Fibroblast of skin of abdomen (primary cell): Measurements from ENCODE around the gene CLPTM1.
"Not testable (repeated sequence)": the region's sequence is repeated elsewhere in the genome, so short reads cannot be mapped to it uniquely, and the experiment has no call there.

ENCODE experiments used
- DNase-seq: peaks from one replicate; pipeline ENCODE4 v3.0.0-alpha.2; 2013

The CLPTM1 gene

GRCh38 chr19:44984005-44984404 is 28.8 kb downstream of the CLPTM1 start:
- DNase-seq = no peak

- no peak for DNase-seq
These were observed 30.3 kb downstream of the CLPTM1 start for GRCh38 chr19:44985445-44985844.

- no peak for DNase-seq
These were observed 31.2 kb downstream of the CLPTM1 start for GRCh38 chr19:44986389-44986788.

- no peak for DNase-seq
These were observed 32.0 kb downstream of the CLPTM1 start for GRCh38 chr19:44987148-44987675.

GRCh38 chr19:44988273-44988672 is 33.1 kb downstream of the CLPTM1 start:
- DNase-seq = no peak

- DNase-seq = peak; percentile 55
These were observed 33.8 kb downstream of the CLPTM1 start for GRCh38 chr19:44988896-44989556.

GRCh38 chr19:44990459-44990858 is 35.3 kb downstream of the CLPTM1 start:
- DNase-seq = no peak

GRCh38 chr19:44990966-44991365 is 35.8 kb downstream of the CLPTM1 start:
- DNase-seq = no peak

GRCh38 chr19:44992336-44993163 is 37.4 kb downstream of the CLPTM1 start:
- no peak for DNase-seq

GRCh38 chr19:44993526-44993925 is 38.3 kb downstream of the CLPTM1 start:
- no peak for DNase-seq

- no peak for DNase-seq
These were observed 38.9 kb downstream of the CLPTM1 start for GRCh38 chr19:44993926-44994537.

- no peak for DNase-seq
These were observed 42.8 kb downstream of the CLPTM1 start for GRCh38 chr19:44998025-44998424.

- DNase-seq = not testable (repeated sequence)
These were observed 44.1 kb downstream of the CLPTM1 start for GRCh38 chr19:44999131-44999925.

- DNase-seq = not testable (repeated sequence)
These were observed 45.5 kb downstream of the CLPTM1 start for GRCh38 chr19:45000665-45001064.

GRCh38 chr19:45001087-45001739 is 46.0 kb downstream of the CLPTM1 start, which contains the start of gene RELB:
Gene RELB, plus strand, starts transcription at chr19:45001464. Its CDS starts 116 bp downstream, at chr19:45001580.
- peak; percentile 91 for DNase-seq

- no peak for DNase-seq
These were observed 48.3 kb downstream of the CLPTM1 start for GRCh38 chr19:45003485-45003884.

GRCh38 chr19:45005787-45006186 is 50.6 kb downstream of the CLPTM1 start:
- DNase-seq = no peak

- no peak for DNase-seq
These were observed 53.4 kb downstream of the CLPTM1 start for GRCh38 chr19:45008552-45008951.

- no peak for DNase-seq
These were observed 54.6 kb downstream of the CLPTM1 start for GRCh38 chr19:45009625-45010255.

GRCh38 chr19:45010306-45010705 is 55.1 kb downstream of the CLPTM1 start:
- no peak for DNase-seq

- DNase-seq = no peak
These were observed 56.8 kb downstream of the CLPTM1 start for GRCh38 chr19:45011959-45012358.
